GM12873 (cell line): ENCODE measurements around the gene HS6ST1.

Source experiments
- CTCF ChIP-seq: IDR thresholded peaks from 2 replicates; pipeline ENCODE4 v1.5.1; 2012; ENCODE audit warnings: low read depth, mild to moderate bottlenecking, moderate library complexity, low read length, control low read depth; ENCODE audit not compliant: insufficient read depth; ENCODE audit errors: missing control alignments

HS6ST1 gene

DNA sequence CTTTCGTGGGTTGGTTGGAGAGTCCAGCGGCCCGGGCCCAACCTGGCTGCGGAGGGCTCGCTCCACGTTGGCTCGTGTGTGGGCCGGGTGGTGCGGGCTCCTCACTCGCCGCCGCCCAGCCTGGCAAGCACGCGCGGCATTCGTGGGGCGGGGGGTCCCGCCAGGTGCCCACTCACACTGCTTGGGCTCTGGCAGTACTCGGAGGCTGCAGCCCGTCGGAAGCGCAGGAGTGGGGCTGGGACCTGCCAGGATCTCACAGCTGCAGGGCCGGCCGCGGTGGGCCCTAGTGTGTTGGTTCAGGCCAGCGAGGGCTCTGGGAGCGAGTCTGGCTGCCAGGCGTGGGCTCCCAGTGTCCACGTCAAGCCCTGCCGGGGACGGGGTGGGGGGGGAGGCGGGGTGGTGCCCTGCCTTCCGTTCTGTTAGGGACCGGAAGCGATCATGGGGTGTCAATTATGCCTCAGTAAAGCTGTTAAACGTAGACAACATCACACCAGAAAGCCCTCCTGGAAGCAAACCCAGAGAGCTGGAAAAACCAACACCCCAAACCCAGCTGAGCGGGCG lies 1.0 kb upstream of the HS6ST1 start:
- no peak for TF ChIP-seq CTCF

GRCh38 chr2:128317181-128317898 lies 1.3 kb downstream of the HS6ST1 start:
- TF ChIP-seq CTCF, result no peak

DNA sequence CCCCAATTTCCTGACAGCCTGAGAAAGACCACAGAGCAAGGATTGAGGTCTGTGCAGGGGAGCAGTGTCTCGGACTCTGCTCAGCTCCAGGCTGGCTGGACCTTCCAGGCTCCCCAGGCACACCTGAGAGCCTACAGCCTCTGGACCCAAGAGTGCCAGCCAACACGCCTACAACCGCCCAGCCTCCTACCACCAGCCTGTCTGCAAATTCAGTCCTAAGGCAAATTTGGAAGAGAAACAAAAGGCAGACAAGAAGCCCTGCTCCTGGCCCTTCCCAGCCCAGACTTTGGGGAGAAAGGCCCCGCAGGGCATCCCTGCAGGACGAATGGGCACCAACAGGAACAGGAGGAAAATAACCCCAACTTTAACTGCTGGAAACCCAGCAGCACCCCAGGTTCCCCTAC lies 1.9 kb downstream of the HS6ST1 start:
- TF ChIP-seq CTCF, result no peak

DNA sequence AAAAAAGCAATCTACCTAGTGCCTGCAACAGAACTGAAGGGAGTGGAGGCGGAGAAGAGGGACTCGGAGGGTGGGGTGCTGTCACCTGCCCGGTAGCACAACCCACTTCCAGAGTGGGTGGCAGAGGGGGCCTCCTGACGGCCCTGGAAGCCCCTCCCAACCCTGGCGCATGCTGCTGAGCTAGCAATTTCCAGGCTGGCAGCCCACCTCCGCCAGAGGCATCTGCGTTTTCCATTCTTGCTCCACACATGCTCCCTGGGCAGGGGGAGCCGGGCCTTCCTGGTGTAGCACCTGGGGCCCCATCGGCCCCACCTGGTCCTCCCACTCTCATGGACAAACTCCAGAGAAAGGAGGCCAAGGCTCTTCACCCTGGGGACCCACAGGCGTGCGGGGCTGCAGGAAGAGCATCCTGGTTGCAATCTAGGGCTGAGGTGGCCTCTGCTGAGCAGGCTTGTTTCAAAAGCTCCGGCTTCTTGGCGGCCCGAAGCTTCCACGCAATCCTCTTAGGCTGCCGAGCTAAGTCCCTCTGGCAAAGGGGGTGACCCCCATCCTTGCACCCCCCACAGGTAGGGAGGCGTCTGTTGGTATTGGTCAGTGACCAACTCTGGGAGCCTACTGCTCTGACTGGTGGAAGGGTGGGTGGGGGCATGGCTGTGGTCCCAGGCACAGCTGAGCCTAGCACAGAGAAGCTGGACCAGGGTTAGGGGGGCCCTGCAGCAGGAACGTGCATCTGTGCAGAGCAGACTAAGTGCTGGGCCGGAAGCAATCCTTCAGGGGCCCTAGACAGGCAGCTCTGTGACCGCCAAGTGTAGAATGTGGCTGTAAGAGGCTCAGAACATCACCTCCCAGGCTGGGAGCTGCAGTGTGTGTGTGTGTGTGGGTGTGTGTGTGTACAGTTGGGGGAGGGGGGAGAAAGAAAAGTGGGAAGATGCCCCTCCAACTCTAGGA lies 2.6 kb downstream of the HS6ST1 start:
- no peak for TF ChIP-seq CTCF

DNA sequence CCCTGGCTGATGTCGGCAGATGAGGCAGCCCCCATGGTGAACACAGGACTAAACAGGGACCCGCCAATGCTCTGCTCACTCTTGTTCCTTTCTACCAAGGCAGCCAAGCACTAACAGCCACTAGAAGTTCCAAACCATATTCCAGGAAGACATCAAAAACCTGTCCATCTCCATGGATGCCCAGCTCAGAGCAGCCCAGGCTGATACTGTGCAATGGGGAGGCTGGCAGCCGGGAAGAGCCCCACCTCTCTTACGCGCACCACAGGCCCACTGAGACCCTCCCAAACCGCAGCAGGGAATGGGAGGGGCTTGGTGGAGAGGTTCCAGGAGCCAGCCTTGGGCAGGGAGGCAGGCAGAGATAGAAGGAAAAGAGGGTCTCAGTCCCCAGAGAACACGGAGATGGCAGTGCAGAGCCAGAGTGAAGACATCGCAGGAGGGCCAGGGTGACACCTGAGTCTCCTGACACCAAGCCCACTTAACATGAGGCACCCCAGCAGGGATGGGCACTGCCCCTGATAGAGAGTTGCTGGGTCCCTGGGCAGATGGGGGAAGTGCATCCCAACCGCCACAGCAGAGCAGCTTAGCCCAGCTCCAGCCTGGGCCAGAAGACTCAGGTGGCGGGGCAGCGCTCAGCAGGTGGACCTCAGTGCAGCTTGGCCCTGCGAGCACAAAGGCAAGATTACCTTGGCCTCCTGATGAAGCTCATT lies 3.4 kb downstream of the HS6ST1 start:
- TF ChIP-seq CTCF, result no peak

GRCh38 chr2:128314348-128315121 lies 4.1 kb downstream of the HS6ST1 start:
- no peak for TF ChIP-seq CTCF
